NCI-H2227 treated with DMSO at 0.1 percent for 48 hours (cell line): ENCODE results near the gene ANKS1A.

Source experiments
- DNase-seq: peaks from one replicate; lab custom pipeline; 2025; lab: John Stamatoyannopoulos, UW

ANKS1A gene

DNA sequence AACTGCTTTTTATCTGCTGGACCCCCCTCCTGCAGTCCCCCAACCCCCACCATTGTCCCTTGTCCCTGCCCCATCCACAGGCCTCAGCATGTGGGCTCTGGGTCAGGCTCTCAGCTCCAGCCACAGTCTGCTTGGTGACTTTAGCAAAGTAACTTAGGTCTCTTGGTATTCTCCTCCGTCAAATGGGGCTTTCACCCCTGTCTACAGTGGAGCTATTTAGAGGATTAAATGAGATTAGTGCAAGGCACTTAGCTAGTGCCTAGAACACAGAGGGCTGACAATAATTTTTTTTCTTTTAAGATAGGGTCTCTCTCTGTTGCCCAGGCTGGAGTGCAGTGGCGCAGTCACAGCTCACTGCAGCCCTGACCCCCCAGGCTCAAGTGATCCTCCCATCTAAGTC is 180.2 kb downstream of the ANKS1A start:
- DNase-seq: no peak

DNA sequence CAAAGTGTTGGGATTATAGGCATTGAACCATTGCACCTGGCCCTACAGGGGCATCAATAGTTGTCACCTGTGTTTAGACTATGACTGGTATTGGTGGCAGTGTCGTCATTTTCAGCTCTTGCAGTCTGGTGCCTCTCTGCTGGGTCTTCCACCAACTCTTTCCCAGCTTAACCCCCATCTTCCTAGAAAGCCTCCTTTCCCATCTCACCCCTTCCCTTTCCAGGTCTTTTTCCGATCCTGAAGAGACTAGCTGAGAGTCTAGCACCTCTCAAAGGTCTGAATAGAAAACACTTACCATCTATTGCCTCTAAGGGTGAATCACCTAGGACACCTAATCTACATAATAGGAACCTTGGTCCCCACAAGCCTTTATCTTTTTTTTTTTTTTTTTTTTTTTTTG is 181.1 kb downstream of the ANKS1A start:
- no peak for DNase-seq

DNA sequence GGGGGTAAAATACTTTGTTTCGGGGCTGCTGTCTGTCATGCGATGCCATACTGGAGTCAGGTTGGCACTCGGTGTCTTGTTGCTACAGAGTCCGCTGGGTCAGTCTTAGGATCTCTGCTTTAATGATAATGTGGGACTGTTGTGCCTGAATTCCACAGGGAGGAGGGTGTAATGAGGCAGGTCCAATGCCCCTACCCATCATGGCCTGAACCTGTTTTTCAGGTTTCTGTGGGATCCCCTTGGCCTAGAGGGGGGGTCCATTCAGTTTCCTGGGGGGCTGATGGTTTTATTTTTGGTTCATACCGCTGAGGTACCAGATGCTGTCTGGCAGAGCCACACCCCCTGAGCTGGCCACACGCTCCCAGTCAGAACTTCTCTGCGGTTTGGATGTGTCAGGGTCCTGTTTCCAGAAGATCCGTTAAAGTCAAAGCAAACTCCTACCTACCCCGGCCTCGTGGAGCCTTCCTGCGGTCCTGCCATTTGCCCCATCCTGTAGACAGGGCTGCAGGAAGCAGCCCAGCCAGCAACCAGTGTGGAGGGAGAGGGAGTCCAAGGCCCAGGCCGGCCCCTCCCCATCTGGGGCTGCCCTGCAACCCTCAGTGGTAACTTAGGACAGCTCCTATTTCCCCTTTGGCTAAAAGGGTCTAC is 182.4 kb downstream of the ANKS1A start:
- DNase-seq: no peak

DNA sequence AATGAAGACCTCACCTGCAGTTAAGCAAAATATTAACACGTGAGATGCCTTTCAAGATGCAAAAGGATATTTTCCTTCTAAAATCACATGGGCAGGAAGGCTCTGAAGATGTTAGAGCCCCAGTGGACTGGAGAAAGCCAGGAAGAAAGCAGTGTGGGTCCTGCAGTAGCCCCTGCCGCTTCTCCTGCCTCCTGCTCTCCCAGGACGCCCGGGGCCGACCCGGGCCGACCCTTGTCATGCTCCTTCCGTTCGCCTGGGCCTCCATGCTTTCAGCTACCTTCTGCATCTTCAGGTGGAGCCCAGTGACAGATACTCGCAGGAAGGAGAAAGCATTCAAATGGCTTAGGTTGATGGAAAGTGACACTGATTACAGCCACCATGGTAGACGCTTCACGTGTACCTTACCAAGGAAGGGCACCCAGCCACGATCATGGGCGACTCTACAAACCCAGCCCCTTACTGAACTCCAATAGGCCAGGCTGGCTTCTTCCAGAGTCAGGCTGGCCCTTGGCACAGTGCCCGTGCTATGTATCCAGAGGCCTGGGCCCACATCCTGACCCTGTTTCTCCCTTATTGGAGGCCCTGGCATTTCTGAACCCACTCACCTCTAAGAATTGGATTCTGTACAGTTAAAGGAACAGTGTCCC is 183.1 kb downstream of the ANKS1A start:
- DNase-seq: no peak

DNA sequence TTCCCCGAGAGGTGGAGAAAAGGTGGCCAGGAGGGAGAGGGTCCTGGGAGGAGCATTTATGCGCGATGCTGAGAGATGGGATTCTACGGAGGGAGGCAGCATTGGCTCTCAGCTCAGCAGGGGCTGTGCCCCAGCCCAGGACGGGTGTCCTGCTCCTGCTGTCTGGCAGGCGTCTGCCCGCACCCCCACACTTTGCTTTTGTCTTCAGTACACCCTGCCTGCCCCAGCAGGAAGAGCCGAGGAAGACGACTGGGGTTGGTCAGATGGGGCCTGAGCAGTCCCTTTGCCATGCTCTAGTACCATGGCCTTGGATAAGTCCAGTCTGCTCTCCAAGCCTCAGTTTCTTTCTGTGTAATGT is 183.6 kb downstream of the ANKS1A start:
- no peak for DNase-seq

DNA sequence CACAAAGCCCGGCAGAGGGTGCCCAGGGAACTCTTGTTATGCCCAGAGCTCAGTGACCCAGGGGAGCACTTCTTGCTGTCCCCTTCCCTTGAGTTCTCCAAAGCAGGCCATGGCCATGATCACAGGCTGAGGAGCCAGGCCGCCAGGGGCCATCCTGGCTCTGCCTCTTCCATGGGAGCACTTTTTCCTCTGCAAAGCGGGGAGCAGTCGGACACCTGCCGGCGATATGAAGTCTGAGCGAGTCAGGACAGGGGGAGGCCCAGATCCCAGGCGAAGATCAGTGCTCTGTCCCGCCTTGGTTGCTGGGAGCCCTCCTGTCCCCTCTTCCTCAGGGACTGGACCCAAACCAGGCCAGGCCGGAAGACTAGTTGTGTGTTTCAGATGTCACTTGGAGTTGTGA is 184.2 kb downstream of the ANKS1A start:
- DNase-seq: no peak

DNA sequence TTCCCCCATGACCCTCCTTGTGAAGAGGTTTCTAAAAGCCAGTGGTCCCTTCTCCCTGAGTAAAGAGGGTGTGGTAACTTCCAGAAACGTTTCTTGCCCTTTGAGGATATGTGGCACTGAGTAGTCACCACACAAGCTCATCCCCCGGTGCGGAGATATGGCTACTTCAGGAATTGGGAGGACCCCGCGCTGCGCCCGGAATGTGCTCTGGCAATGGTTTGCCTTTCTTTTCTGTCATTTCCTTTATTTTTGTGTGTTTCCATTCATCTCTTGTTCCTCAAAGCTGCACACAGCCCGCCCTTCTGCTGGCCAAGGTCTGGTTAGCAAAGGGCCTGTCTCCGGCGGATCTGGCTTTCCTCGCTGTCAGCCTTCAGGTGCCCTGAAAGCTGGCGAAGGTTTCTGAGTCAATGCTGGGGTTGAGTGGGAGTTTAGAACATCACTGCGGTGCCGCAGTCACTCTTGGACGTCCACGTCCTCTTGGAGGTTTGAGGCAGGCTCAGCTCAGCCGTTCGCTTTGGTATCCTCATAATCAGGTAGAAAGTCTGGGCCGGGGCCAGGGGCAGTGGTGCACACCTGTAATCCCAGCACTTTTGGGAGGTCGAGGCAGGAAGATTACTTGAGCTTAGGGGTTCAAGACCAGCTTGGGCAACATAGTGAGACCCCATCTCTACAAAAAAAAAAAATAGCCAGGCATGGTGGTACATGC is 184.9 kb downstream of the ANKS1A start:
- no peak for DNase-seq

DNA sequence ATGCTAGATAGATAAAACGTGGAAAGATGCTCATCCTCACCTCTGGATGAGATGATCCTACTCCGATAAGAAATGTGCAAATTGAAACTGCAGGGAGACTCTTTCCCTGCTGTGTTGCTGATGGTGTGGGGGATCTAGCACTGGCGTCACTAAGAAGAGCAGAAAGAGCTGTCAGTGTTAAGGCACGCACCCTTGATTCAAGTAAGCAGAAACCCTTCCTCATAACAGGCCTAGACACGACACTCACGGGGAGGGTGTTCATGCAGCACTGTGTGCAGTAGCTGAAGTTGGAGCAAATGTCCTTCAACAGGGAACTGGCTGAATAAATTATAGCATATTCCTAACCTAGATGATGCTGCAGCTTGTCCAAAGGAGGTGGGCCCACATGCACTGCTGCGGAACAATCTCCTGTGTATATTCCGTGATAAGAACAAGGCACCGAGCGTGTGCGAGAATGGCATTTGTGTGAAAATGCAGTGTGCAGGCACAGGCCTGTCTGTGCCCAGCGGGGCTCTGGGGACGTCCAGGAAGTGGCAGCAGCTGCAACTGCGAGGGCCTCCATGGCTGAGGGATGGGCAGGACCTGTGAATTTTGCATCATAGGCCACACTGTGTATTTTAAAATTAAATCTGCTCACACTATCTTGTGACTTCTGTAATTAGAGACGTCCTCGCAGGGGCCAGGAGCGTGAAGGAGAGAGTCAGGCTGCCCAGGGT is 188.1 kb downstream of the ANKS1A start:
- DNase-seq: no peak

DNA sequence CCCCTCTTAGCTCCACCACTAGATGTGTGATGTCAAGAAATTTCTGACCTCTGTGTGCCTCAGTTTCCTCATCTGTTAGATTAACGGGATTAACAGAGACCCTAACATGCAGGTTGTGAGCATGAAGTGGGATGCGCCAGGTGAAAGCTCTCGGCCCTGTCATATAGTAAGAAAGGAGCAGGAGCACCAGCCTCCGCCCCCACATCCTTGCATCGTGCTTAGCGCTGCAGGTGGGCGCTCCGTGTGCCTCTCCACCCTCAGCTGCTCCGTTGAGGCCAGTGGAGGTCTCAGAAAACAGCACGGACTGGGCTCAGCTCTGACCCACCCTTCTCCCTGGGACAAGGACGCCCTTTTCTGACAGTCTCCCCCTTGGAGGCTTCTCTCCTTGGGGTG is 188.7 kb downstream of the ANKS1A start:
- DNase-seq: no peak

DNA sequence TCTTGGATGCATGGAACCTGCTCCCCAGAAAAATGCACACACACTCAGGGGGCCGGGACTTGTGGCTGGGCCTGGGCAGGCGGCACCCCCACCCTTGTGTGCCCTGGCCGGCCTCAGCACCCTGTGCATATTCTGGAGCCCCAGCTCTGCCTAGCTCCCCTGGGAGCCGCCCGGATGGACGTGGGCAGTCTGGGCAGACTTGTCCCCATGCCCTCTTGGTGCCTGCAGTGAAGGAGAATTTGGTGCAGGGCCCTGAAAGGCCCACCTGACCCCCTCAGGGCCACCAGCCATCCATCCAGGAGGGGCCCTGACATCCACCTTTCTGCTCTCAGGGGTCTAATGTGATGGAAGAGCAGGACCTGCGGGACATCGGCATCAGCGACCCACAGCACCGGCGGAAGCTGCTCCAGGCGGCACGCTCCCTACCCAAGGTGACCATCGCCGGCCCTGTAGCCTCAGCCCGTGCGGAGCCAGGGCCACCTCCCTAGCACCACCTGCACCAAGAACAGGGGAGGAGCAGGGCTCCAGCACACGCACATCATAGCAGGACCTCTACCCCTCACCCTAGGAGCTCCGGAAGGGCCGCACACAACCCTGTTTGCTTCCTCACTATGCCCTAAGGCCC is 189.3 kb downstream of the ANKS1A start:
- no peak for DNase-seq

DNA sequence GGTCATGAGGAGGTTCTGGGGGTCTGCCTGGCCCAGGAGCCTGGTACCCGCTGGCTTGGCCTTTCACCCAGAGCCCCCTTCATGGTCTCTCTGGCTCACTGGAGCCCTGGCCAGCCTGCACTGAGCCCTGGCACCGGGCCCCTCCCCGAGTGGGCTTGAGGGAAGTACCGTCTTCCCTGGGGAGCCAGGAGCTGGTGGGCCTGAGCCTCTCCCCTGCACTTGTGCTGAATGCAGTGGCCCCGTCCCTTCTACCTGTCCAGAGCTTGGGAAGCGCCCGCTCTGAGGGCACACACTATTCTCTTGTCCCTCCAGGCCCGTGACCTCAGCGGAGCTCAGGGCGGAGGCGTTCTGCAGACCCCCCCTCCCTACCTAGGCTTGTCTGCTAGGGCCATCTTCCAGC is 189.8 kb downstream of the ANKS1A start:
- no peak for DNase-seq

DNA sequence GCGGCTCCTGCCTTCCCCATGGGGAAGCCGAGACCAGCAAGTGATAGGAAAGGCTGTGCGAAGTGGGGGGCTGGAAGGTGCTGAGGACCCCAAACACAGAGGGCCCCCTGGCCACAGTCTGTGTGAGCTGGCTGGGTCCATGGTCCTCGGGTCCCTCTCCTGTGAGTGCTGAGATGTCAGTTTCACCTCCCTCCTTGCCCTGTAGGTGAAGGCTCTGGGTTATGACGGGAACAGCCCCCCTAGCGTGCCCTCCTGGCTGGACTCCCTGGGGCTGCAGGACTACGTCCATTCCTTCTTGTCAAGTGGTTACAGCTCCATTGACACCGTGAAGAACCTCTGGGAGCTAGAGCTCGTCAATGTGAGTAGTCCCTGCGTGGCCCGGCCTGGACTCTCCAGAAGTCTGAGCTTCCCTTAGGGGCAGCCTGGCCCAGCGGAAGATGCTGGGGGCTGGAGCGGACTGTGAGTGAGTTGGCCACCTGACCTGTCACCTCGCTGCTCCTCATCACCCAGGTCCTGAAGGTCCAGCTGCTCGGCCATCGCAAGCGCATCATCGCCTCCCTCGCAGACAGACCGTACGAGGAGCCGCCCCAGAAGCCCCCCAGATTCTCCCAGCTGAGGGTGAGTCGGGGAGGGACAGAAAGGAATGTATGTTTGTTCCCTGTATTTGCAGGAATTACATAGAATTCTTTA is 190.4 kb downstream of the ANKS1A start:
- no peak for DNase-seq

DNA sequence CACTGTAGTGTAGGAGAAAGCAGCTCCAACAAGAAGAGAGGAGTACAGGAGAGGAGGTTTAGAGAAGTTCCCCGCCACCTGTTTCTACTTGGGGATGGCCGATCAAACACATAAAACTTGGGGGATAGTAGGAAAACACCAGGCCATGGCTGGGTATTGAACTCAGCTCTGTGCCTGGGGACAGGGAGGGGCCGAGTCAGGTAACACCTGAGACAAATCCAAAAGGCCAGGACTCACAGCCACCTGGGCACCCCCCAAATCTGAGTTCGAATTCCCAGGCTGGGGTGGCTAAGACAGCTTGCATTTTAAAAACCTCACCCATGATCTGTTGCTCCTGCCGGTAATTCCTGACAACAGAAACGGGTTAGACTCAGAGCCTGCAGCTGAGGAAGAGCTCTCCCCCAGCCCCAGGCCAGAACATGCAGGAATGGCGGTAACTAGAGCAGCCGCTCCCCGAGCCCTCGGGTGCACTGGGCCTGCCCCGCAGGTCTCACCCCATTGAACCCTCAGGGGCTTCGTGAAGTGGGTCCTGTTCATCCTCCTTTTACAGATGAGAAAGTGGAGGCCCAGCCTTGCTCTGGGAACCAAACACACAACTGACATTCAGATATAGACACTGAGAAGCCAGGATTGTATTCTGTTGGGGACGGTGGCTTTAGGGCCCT is 191.1 kb downstream of the ANKS1A start:
- no peak for DNase-seq

DNA sequence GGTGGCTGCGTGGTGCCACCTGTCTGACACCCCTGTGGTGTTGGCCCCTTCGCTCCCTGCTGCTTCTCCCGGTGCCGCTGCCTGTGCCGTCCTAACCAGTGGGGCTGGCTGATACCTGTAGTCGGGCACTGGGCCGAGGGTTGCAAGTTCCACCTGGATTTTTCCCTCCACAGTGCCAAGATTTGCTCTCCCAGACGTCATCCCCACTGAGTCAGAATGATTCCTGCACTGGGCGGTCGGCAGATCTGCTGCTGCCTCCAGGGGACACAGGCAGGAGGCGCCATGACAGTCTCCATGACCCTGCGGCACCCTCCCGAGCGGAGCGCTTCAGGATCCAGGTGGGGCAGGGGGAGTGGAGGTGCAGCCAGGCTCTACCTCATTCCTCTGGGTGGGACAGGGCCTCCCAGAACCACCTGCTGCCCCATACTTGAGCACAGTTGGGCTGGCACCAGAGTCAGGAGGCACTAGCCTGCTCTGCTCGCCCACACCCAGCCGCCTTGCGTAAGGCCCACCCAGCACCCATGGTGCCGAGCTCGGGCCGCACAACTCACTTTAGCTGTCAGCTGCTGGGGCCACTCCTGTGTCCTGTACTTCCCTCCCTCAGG is 191.9 kb downstream of the ANKS1A start:
- no peak for DNase-seq

DNA sequence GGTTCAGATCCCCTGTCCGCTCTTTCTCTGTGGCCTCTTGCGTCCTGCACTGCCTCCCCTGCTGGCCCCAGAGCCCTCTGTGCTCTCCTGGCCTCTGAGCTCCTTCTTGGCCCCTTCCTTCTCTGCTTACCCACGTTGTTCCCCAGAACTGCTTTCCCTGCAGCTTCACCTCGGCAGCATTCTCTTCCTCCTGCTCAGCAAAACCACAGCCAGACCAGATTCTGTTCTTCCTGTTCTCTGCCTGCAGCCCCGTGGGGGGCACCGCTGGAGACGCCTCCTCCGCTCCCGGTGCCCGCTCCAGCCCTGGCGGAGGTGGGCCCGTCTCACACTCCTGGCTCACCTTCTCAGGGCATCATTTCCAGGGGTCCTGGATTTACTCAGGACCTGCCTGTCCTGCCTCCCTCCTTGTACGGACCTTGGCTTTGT is 192.4 kb downstream of the ANKS1A start:
- DNase-seq: no peak

DNA sequence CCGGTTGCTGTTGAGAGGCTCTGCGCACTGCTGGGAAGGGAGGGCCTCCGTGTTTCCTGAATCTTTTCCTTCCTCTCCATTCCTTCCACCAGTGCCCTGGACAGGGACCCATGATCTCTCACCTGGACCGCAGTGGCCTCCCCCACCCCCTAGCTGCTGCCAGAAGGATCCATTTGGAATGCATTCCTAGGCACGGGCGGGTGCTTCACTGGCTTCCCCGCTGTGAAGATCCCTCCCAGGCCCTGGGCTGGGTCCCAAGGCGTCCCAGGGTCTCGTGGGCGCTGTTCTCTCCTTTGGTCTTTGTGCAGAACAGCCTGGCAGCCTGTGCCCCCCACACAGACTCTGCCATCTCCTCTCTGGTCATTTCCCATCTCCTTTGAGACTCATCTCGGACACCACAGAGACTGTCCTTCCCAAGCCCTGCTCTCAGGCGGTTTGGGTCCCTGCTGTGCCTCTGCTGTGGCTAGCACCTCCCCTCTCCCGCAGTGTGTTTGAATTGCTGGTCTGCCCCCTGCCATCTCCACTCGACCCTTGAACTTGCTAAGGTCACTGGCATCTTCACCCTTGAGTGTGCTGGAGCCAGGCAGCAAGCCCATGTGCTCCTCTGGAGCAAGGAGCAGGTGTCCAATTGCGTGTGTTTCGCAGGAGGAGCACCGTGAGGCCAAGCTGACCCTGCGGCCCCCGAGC is 193.1 kb downstream of the ANKS1A start:
- DNase-seq: no peak

DNA sequence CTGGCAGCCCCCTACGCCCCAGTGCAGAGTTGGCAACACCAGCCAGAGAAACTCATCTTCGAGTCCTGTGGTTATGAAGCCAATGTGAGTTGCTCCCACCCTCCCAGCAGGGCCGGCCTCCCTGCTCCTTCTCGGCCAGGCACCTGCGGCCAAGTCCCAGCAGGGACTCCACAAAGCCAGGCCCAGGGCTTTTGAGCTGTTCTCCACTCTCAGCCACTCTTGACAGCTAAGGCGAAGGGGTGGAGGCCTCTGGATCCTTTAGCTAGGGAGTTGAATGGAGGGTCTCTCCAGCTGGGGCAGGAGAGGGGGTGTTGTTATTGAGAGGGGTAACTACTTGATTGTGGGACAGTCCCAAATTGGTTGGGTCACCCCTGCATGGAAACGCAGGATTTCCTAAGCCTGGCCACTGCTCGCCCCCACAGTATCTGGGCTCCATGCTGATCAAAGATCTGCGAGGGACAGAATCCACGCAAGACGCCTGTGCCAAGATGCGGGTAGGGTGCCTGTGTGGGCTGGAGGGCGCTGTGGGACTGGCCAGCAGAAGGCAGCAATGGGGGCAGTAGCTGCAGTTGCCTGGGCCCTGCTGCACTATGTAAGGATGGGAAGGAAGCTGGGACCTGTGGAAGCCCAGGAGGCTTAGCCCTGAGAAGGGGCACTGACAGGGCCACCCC is 193.8 kb downstream of the ANKS1A start:
- no peak for DNase-seq

DNA sequence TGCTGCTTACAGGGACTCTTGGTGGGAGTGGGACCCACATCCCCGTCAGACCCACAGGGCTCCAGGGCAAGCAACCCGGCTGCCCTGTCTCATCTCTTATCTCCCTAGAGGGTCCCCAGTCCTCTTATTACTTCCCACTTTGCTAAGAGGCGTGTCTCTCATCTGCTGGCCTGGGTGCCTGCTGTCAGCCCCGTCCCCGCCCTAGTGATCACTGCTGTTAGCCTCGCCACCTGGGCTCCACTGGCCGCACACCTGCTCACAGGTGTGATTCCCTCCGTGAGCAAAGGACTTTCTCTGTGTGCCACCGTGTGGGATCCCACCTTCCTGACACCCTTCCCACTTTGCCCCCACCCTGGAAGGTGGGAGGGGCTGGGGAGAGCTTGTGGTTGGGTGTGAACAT is 194.5 kb downstream of the ANKS1A start:
- no peak for DNase-seq

DNA sequence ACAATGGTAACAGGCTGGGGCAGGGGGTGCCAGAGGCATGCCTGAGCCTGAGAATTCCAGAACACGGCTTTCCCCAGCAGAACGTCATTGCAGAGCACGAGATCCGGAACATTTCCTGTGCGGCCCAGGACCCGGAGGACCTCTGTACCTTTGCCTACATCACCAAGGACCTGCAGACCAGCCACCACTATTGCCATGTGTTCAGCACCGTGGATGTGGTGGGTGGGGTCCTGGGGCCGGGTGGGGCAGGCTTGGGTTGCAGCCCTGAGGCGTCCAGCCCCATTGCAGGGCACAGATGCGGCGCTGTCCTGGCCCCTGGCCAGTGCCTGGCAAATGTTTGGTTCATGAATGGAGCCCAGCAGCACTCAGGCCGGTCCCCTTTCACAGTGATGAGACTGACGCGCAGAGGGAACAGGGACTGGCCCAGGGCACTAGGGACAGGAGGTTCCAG is 195.0 kb downstream of the ANKS1A start:
- DNase-seq: no peak
